ENCODE measurements around the gene SBK2.

- no peak for TF ChIP-seq EZH2 (IDR thresholded peaks at IDR 0.05; ENCODE audit: borderline replicate concordance, low read depth, low read length, severe bottlenecking)
- no peak for TF ChIP-seq CTCF (IDR thresholded peaks at IDR 0.05; ENCODE audit: extremely low read depth in 1 of 2, insufficient read depth in 1 of 2, low read depth in 1 of 2, low read length in 2 of 2)
- no peak for TF ChIP-seq POLR2A (IDR thresholded peaks at IDR 0.05; ENCODE audit: low read depth, low read length)
- TF ChIP-seq POLR2AphosphoS5 (IDR thresholded peaks at IDR 0.05; ENCODE audit: insufficient read depth, low read depth, low read length) = no peak
- no peak for TF ChIP-seq GATA2 (IDR thresholded peaks at IDR 0.05; ENCODE audit: insufficient read depth, insufficient read length, low read depth, low read length)
- TF ChIP-seq, protein P1, sequence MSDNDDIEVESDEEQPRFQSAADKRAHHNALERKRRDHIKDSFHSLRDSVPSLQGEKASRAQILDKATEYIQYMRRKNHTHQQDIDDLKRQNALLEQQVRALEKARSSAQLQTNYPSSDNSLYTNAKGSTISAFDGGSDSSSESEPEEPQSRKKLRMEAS (IDR thresholded peaks at IDR 0.05; ENCODE audit: insufficient read depth, insufficient read length) = no peak
- TF ChIP-seq JUN (IDR thresholded peaks at IDR 0.05; ENCODE audit: borderline replicate concordance, insufficient read depth, insufficient read length, low read depth) = no peak
- no peak for TF ChIP-seq FOS (IDR thresholded peaks at IDR 0.05; ENCODE audit: borderline replicate concordance, insufficient read depth, low read length)
- no peak for TF ChIP-seq MYC (IDR thresholded peaks at IDR 0.05; ENCODE audit: low read depth, low read length)
Measured at GRCh38 chr19:55502197-55502952, 34.6 kb downstream of the SBK2 start.

All from endothelial cell of umbilical vein (primary cell).